ENCODE data around the gene BMPR2.

DNA sequence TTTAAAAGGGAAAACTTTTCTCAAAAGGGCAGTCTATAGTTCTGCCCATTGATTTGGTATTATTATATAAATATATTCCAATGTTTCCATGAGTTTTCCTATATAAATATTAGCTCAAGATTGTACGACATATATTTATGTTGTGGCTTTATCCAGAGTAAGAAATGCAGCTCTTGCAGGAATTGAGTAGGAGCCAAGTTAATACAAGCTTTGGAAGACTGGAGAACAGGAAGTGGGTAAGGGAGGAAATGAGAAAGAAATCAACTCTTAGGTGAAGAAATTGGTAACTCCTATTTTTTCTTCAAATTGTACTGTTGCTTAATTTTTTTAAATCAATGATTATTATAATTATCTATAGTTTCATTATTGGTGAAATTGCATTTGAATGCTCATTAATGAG lies 153.3 kb downstream of the BMPR2 start:
- TF ChIP-seq JUND (IDR thresholded peaks at IDR 0.05; ENCODE audit: low read length): no peak
- TF ChIP-seq, protein P1, sequence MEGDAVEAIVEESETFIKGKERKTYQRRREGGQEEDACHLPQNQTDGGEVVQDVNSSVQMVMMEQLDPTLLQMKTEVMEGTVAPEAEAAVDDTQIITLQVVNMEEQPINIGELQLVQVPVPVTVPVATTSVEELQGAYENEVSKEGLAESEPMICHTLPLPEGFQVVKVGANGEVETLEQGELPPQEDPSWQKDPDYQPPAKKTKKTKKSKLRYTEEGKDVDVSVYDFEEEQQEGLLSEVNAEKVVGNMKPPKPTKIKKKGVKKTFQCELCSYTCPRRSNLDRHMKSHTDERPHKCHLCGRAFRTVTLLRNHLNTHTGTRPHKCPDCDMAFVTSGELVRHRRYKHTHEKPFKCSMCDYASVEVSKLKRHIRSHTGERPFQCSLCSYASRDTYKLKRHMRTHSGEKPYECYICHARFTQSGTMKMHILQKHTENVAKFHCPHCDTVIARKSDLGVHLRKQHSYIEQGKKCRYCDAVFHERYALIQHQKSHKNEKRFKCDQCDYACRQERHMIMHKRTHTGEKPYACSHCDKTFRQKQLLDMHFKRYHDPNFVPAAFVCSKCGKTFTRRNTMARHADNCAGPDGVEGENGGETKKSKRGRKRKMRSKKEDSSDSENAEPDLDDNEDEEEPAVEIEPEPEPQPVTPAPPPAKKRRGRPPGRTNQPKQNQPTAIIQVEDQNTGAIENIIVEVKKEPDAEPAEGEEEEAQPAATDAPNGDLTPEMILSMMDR (IDR thresholded peaks at IDR 0.05; ENCODE audit: control extremely low read depth in 1 of 3, insufficient read depth in 1 of 3, low read depth in 1 of 3, low read length in 3 of 3): no peak
- TF ChIP-seq, protein P2, sequence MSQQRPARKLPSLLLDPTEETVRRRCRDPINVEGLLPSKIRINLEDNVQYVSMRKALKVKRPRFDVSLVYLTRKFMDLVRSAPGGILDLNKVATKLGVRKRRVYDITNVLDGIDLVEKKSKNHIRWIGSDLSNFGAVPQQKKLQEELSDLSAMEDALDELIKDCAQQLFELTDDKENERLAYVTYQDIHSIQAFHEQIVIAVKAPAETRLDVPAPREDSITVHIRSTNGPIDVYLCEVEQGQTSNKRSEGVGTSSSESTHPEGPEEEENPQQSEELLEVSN (IDR thresholded peaks at IDR 0.05): no peak
